A549 (cell line): Measurements from ENCODE around the gene ZBTB12. TPM values are rescaled to one million over a fixed set of nuclear protein-coding genes. Genes with fewer than 3 reads are reported as not detected.

Experiments used
- ATAC-seq, 2 experiments: fragments of 200-7000 bp in 1 of 2; fragments of >200 bp in 1 of 2; cut with Nextera tagmentation in 1 of 2; cut with Tn5 transposase in 1 of 2; 3 replicates each; pipeline versions ENCODE4 v1.8.0 to v1.9.1; 2018 to 2020; ENCODE audit warnings: mild to moderate bottlenecking in 1 of 2, moderate library complexity in 1 of 2
- CTCF ChIA-PET: fragments of 300-600 bp; sonication (Branson Sonifier 250); formaldehyde crosslinking; extraction: SDS; loops from one replicate; lab custom pipeline; 2021; ENCODE audit warnings: antibody characterized with exemption, inconsistent platforms; lab: Yijun Ruan, JAX
- POLR2A ChIA-PET: fragments of 350-600 bp; formaldehyde crosslinking; extraction: SDS; loops from one replicate; lab custom pipeline; 2021; ENCODE audit warnings: antibody characterized with exemption, inconsistent platforms; lab: Yijun Ruan, JAX
- DNase-seq, 2 experiments: peaks; one replicate each; pipeline versions ENCODE4 v3.0.0 to v3.0.0-alpha.2; 2011 to 2016; ENCODE audit warnings: low read depth in 1 of 2, low spot score in 1 of 2
- FAIRE-seq: peaks from 2 replicates; lab custom pipeline; 2011; peaks lifted over from hg19 to GRCh38; lab: Jason Lieb, UNC
- H3K27ac ChIP-seq, 2 experiments: fragments of >200 bp; sonication (Bioruptor Twin); formaldehyde crosslinking; 3 replicates each; pipeline ENCODE4 v1.5.1; 2016 to 2017
- H3K4me1 ChIP-seq: fragments of >200 bp; sonication (Bioruptor Twin); formaldehyde crosslinking; 3 replicates; pipeline ENCODE4 v1.6.1; 2016
- H3K4me2 ChIP-seq: fragments of >200 bp; sonication (Bioruptor Twin); formaldehyde crosslinking; 3 replicates; pipeline ENCODE4 v1.6.1; 2016
- H3K4me3 ChIP-seq: fragments of >200 bp; sonication (Bioruptor Twin); formaldehyde crosslinking; 3 replicates; pipeline ENCODE4 v1.5.1; 2016
- H3K9me3 ChIP-seq: fragments of >200 bp; sonication (Bioruptor Twin); formaldehyde crosslinking; 3 replicates; pipeline ENCODE4 v1.6.1; 2016
- CTCF ChIP-seq: fragments of >200 bp; sonication (Bioruptor Twin); formaldehyde crosslinking; IDR thresholded peaks from 3 replicates; pipeline ENCODE4 v1.5.1; 2016
- EHF ChIP-seq: fragments of 250-450 bp; sonication (Bioruptor Pico); IDR thresholded peaks from 2 replicates; pipeline ENCODE4 v1.5.0; 2020; ENCODE audit warnings: mild to moderate bottlenecking
- EP300 ChIP-seq, 2 experiments: fragments of >200 bp; sonication (Bioruptor Twin); formaldehyde crosslinking; IDR thresholded peaks; 2 replicates in 1 of 2; 3 replicates in 1 of 2; pipeline ENCODE4 v1.6.1; 2016 to 2017
- FOSL2 ChIP-seq, 2 experiments: fragments of 450-650 bp in 1 of 2; fragments of >200 bp in 1 of 2; sonication (Bioruptor Twin) in 1 of 2; formaldehyde crosslinking; IDR thresholded peaks; 2 replicates each; pipeline versions ENCODE4 v1.5.0 to v1.6.1; 2016 to 2020; ENCODE audit warnings: mild to moderate bottlenecking in 1 of 2, moderate library complexity in 1 of 2
- HES2 ChIP-seq: fragments of >200 bp; sonication (Bioruptor Twin); formaldehyde crosslinking; IDR thresholded peaks from 2 replicates; pipeline ENCODE4 v1.6.1; 2016
- HEYL ChIP-seq: fragments of 250-450 bp; sonication (Bioruptor Pico); IDR thresholded peaks from 2 replicates; pipeline ENCODE4 v1.8.0; 2021; ENCODE audit warnings: mild to moderate bottlenecking, moderate library complexity
- HMGXB4 ChIP-seq: fragments of 250-450 bp; sonication (Bioruptor Pico); IDR thresholded peaks from 2 replicates; pipeline ENCODE4 v1.5.0; 2021; ENCODE audit warnings: mild to moderate bottlenecking, moderate library complexity, borderline replicate concordance
- HOXB13 ChIP-seq: fragments of 250-450 bp; sonication (Bioruptor Pico); IDR thresholded peaks from 2 replicates; pipeline ENCODE4 v1.5.0; 2020; ENCODE audit warnings: low read depth, mild to moderate bottlenecking, moderate library complexity
- JUN ChIP-seq, 2 experiments: fragments of >200 bp; sonication (Bioruptor Twin); formaldehyde crosslinking; IDR thresholded peaks; 2 replicates in 1 of 2; 3 replicates in 1 of 2; pipeline ENCODE4 v1.6.1; 2016 to 2017
- JUNB ChIP-seq: fragments of >200 bp; sonication (Bioruptor Twin); formaldehyde crosslinking; IDR thresholded peaks from 2 replicates; pipeline ENCODE4 v1.6.1; 2016
- MYC ChIP-seq: IDR thresholded peaks from 2 replicates; pipeline ENCODE4 v1.6.1; 2012; ENCODE audit warnings: mild to moderate bottlenecking, inconsistent platforms, low read length, improper control_type of control experiment, borderline replicate concordance
- NFE2L2 ChIP-seq: fragments of 150-350 bp; conservative IDR thresholded peaks from 2 replicates; pipeline ENCODE4 v1.6.1; 2014; ENCODE audit warnings: low read length
- NR3C1 ChIP-seq: fragments of >200 bp; sonication (Bioruptor Twin); formaldehyde crosslinking; IDR thresholded peaks from 3 replicates; pipeline ENCODE4 v1.6.1; 2017
- RAD21 ChIP-seq, 2 experiments: fragments of >200 bp in 1 of 2; sonication (Bioruptor Twin) in 1 of 2; formaldehyde crosslinking in 1 of 2; IDR thresholded peaks in 1 of 2; conservative IDR thresholded peaks in 1 of 2; 2 replicates in 1 of 2; 3 replicates in 1 of 2; pipeline ENCODE4 v1.6.1; 2012 to 2018; ENCODE audit warnings: inconsistent platforms in 1 of 2
- RARB ChIP-seq: fragments of 250-450 bp; sonication (Bioruptor Pico); IDR thresholded peaks from 2 replicates; pipeline ENCODE4 v1.8.0; 2021; ENCODE audit warnings: mild to moderate bottlenecking, moderate library complexity
- RCOR1 ChIP-seq: fragments of 150-350 bp; IDR thresholded peaks from 2 replicates; pipeline ENCODE4 v1.6.1; 2014; ENCODE audit warnings: antibody characterized with exemption, low read length, low read depth
- REST ChIP-seq: fragments of 200-600 bp; sonication (generic); IDR thresholded peaks from 2 replicates; pipeline ENCODE4 v1.6.1; 2016; ENCODE audit warnings: antibody characterized with exemption, mild to moderate bottlenecking, moderate library complexity
- RFX5 ChIP-seq: fragments of 450-650 bp; IDR thresholded peaks from 2 replicates; pipeline ENCODE4 v1.7.1; 2014; ENCODE audit warnings: antibody characterized with exemption, mild to moderate bottlenecking, moderate library complexity
- ZSCAN20 ChIP-seq: fragments of 250-450 bp; sonication (Bioruptor Pico); IDR thresholded peaks from 2 replicates; pipeline ENCODE4 v1.8.0; 2022; ENCODE audit warnings: mild to moderate bottlenecking, moderate library complexity
- WGBS: methylation state at CpG from one replicate; pipeline ENCODE4 v1.1.6; 2017; ENCODE audit errors: missing lambda C conversion rate; 5-methylcytosine and 5-hydroxymethylcytosine counted together
- polyA plus RNA-seq, 4 experiments: library from polyadenylated mRNA; depleted of rRNA in 3 of 4; stranded (reverse); fragments of >200 nt; fragmentation: RNase III in 1 of 4; extraction: RNeasy Plus Mini Kit Qiagen cat#74134 plus additional on column Dnase treatment in 1 of 4; gene quantifications; 2 replicates in 3 of 4; 3 replicates in 1 of 4; pipeline ENCODE4 v1.2.3, GENCODE V29; 2011 to 2017

The ZBTB12 gene
- polyA plus RNA-seq, 2 of the 4 experiments (the other 2 are of a cell fraction), result 2.2 to 10.0 TPM

GRCh38 chr6:31945507-31946369 is 43.9 kb upstream of the ZBTB12 start, which contains the start of gene CFB:
Gene CFB, plus strand, starts transcription at chr6:31946095. Its CDS starts 127 bp downstream, at chr6:31946222.
- ChIA-PET CTCF (interaction anchor here (0.6 kb wide), 1 partner anchor 51 kb away, joined by 3 read pairs; no protein-coding TSS in a partner anchor), POLR2A (interaction anchor here (1.0 to 1.6 kb wide), 2 partner anchors 43 to 48 kb away, joined by 5 to 14 read pairs; partner anchors contain the start of gene EHMT2)
- H3K27ac ChIP-seq, result peak within 1 kb of the TSS; percentile 61 to 83; a peak in 5 of 6 replicates
- H3K4me1 ChIP-seq, result peaks cover 25% of the 10 kb centered on the region
- peak within 1 kb of the TSS; percentile 70 for H3K4me2 ChIP-seq
- DNase-seq (peak; percentile 41 to 57), FAIRE-seq (no peak), ATAC-seq (peak; percentile 64 to 81)
- TF ChIP-seq HEYL (CRISPR knock-in tag), result no peak
- H3K4me3 ChIP-seq, result no peak within 1 kb of the TSS
- WGBS, result 35% methylated on average over 10 of the region's 11 CpGs
- no peaks in the 10 kb centered on the region for H3K9me3 ChIP-seq

- peak overlapping the region; percentile 17 to 83; a peak in 4 of 6 replicates for H3K27ac ChIP-seq
- no peak overlapping the region for H3K4me3 ChIP-seq
- H3K4me2 ChIP-seq, result peak overlapping the region; percentile 70
- POLR2A ChIA-PET, result interaction anchor here (1.0 to 1.6 kb wide), 2 partner anchors 43 to 47 kb away, joined by 5 to 14 read pairs; partner anchors contain the start of gene EHMT2
- DNase-seq, result no peak
- H3K4me1 ChIP-seq, result peaks cover 31% of the 10 kb centered on the region
- CTCF ChIA-PET, result no interaction called here
- no peak for FAIRE-seq
- no peaks in the 10 kb centered on the region for H3K9me3 ChIP-seq
- 73% methylated on average over 9 of the region's 9 CpGs for WGBS
- no peak for TF ChIP-seq EP300 (IDR thresholded peaks at IDR 0.05)
- TF ChIP-seq ZSCAN20, result no peak
- no peak for TF ChIP-seq JUNB
- no peak for TF ChIP-seq HEYL (CRISPR knock-in tag)
- no peak for TF ChIP-seq RCOR1
- no peak for TF ChIP-seq REST
- TF ChIP-seq HMGXB4, result no peak
- no peak for TF ChIP-seq FOSL2 (IDR thresholded peaks at IDR 0.05)
- TF ChIP-seq FOSL2 (CRISPR knock-in tag; IDR thresholded peaks at IDR 0.05), result no peak
- no peak for TF ChIP-seq HES2
- TF ChIP-seq CTCF, result no peak
- TF ChIP-seq NFE2L2, result no peak
- no peak for TF ChIP-seq EHF (CRISPR knock-in tag)
- no peak for TF ChIP-seq HOXB13
- no peak for TF ChIP-seq RARB (CRISPR knock-in tag)
- TF ChIP-seq JUN (IDR thresholded peaks at IDR 0.05), result no peak
- TF ChIP-seq RFX5, result no peak
- TF ChIP-seq NR3C1, result no peak
- no peak for TF ChIP-seq MYC
- TF ChIP-seq RAD21 (conservative IDR thresholded peaks at IDR 0.05 in 1 of 2, IDR thresholded peaks at IDR 0.05 in 1 of 2), result no peak
- TF ChIP-seq, all 56 proteins: peak for 0
- no peak for ATAC-seq
Measured at GRCh38 chr6:31945154-31945506, 43.2 kb upstream of the ZBTB12 start.
